HepG2 (cell line): Measurements from ENCODE around the gene NMNAT1. TPM values are rescaled to one million over a fixed set of nuclear protein-coding genes. Genes with fewer than 3 reads are reported as not detected.
A peak's percentile ranks its signal among the peaks of the same experiment; 100 is the strongest.

Source experiments
- CEBPG ChIP-seq: IDR thresholded peaks from 2 replicates; pipeline ENCODE4 v1.6.1; 2016
- HNRNPLL ChIP-seq: fragments of 200-400 bp; formaldehyde crosslinking; IDR thresholded peaks from 2 replicates; pipeline ENCODE4 v1.6.1; 2017; ENCODE audit warnings: mild to moderate bottlenecking, low read depth, low read length; ENCODE audit not compliant: poor library complexity, severe bottlenecking
- HOXA9 ChIP-seq: sonication (generic); formaldehyde crosslinking; IDR thresholded peaks from 2 replicates; pipeline ENCODE4 v1.8.1; 2022; ENCODE audit warnings: missing genetic modification reagents, mild to moderate bottlenecking, moderate library complexity, borderline replicate concordance
- IRF2 ChIP-seq: IDR thresholded peaks from 2 replicates; pipeline ENCODE4 v1.6.1; 2018; ENCODE audit warnings: missing genetic modification reagents, missing compliant biosample characterization
- MTA1 ChIP-seq: sonication (generic); formaldehyde crosslinking; IDR thresholded peaks from 2 replicates; pipeline ENCODE4 v1.4.0; 2020; ENCODE audit warnings: missing genetic modification reagents, mild to moderate bottlenecking, borderline replicate concordance
- NFE2 ChIP-seq: sonication (generic); formaldehyde crosslinking; IDR thresholded peaks from 2 replicates; pipeline ENCODE4 v1.4.0; 2020; ENCODE audit warnings: missing genetic modification reagents
- NFKB2 ChIP-seq: sonication (generic); formaldehyde crosslinking; IDR thresholded peaks from 2 replicates; pipeline ENCODE4 v1.4.0; 2020; ENCODE audit warnings: missing genetic modification reagents, borderline replicate concordance
- NFKBIZ ChIP-seq: IDR thresholded peaks from 2 replicates; pipeline ENCODE4 v1.6.1; 2018; ENCODE audit warnings: missing genetic modification reagents, missing compliant biosample characterization
- NR2F2 ChIP-seq: IDR thresholded peaks from 2 replicates; pipeline ENCODE4 v1.6.1; 2012; ENCODE audit warnings: low read depth, inconsistent platforms, borderline replicate concordance
- ONECUT2 ChIP-seq: sonication (generic); formaldehyde crosslinking; IDR thresholded peaks from 2 replicates; pipeline ENCODE4 v1.4.0; 2020; ENCODE audit warnings: missing genetic modification reagents
- STAT5B ChIP-seq: sonication (generic); formaldehyde crosslinking; IDR thresholded peaks from 2 replicates; pipeline ENCODE4 v1.4.0; 2020; ENCODE audit warnings: missing genetic modification reagents
- ZFAT ChIP-seq: sonication (generic); formaldehyde crosslinking; conservative IDR thresholded peaks from 2 replicates; pipeline ENCODE4 v1.8.1; 2023; ENCODE audit warnings: missing genetic modification reagents, inconsistent platforms
- ZFP36 ChIP-seq: fragments of 150-350 bp; IDR thresholded peaks from 2 replicates; pipeline ENCODE4 v1.6.1; 2018; ENCODE audit warnings: borderline replicate concordance, low read length, low read depth; ENCODE audit not compliant: partially characterized antibody
- ZFP36L2 ChIP-seq: sonication (generic); formaldehyde crosslinking; IDR thresholded peaks from 2 replicates; pipeline ENCODE4 v1.4.0; 2020; ENCODE audit warnings: missing genetic modification reagents
- ZFP41 ChIP-seq: sonication (generic); formaldehyde crosslinking; IDR thresholded peaks from 2 replicates; pipeline ENCODE4 v1.4.0; 2020; ENCODE audit warnings: mild to moderate bottlenecking, missing genetic modification reagents, borderline replicate concordance
- ZNF10 ChIP-seq: sonication (generic); formaldehyde crosslinking; IDR thresholded peaks from 2 replicates; pipeline ENCODE4 v1.4.0; 2020; ENCODE audit warnings: mild to moderate bottlenecking, low read depth, missing genetic modification reagents, borderline replicate concordance
- ZNF225 ChIP-seq: sonication (generic); formaldehyde crosslinking; IDR thresholded peaks from 2 replicates; pipeline ENCODE4 v1.4.0; 2020; ENCODE audit warnings: mild to moderate bottlenecking, missing genetic modification reagents
- ZNF3 ChIP-seq: IDR thresholded peaks from 2 replicates; pipeline ENCODE4 v1.7.0; 2017; ENCODE audit warnings: inconsistent platforms
- ZNF44 ChIP-seq: sonication (generic); formaldehyde crosslinking; IDR thresholded peaks from 2 replicates; pipeline ENCODE4 v1.5.1; 2020; ENCODE audit warnings: mild to moderate bottlenecking, missing genetic modification reagents
- ZNF512 ChIP-seq: sonication (generic); formaldehyde crosslinking; IDR thresholded peaks from 2 replicates; pipeline ENCODE4 v1.4.0; 2020; ENCODE audit warnings: mild to moderate bottlenecking, missing genetic modification reagents
- ZNF577 ChIP-seq: sonication (generic); formaldehyde crosslinking; IDR thresholded peaks from 2 replicates; pipeline ENCODE4 v1.4.0; 2020; ENCODE audit warnings: mild to moderate bottlenecking, low read depth, missing genetic modification reagents, borderline replicate concordance
- ZNF740 ChIP-seq: sonication (generic); formaldehyde crosslinking; IDR thresholded peaks from 2 replicates; pipeline ENCODE4 v1.4.0; 2020; ENCODE audit warnings: missing genetic modification reagents
- ZNF768 ChIP-seq: sonication (generic); formaldehyde crosslinking; IDR thresholded peaks from 2 replicates; pipeline ENCODE4 v1.4.0; 2020; ENCODE audit warnings: missing genetic modification reagents
- ZNF781 ChIP-seq: sonication (generic); formaldehyde crosslinking; IDR thresholded peaks from 2 replicates; pipeline ENCODE4 v1.5.1; 2020; ENCODE audit warnings: borderline replicate concordance, mild to moderate bottlenecking, missing genetic modification reagents; ENCODE audit errors: not compliant biosample characterization
- polyA plus RNA-seq, 8 experiments: library from polyadenylated mRNA; depleted of rRNA in 3 of 8; stranded (reverse) in 7 of 8; unstranded in 1 of 8; fragments of >200 nt; fragmentation: Illumina TruSeq in 4 of 8; extraction: Trizol in 4 of 8; gene quantifications; 2 replicates each; pipeline versions ENCODE4 v1.2.1 to v1.2.3, GENCODE V29; 2011 to 2016; ENCODE audit warnings: low read depth in 4 of 8, missing spikeins in 1 of 8, mixed read lengths in 1 of 8; ENCODE audit not compliant: insufficient read depth in 1 of 8
- total RNA-seq, 5 experiments: library from RNA; depleted of rRNA; stranded (reverse); fragments of >200 nt; fragmentation: Illumina TruSeq; extraction: Trizol; gene quantifications; 2 replicates each; pipeline ENCODE4 v1.2.3, GENCODE V29; 2016; ENCODE audit warnings: low read depth in 1 of 5
- TF ChIP-seq, protein P1 (sequence below): sonication (generic); formaldehyde crosslinking; IDR thresholded peaks from 2 replicates; pipeline ENCODE4 v1.4.0; 2020; ENCODE audit warnings: mild to moderate bottlenecking, missing genetic modification reagents, borderline replicate concordance
- TF ChIP-seq, protein P2 (sequence below): sonication (generic); formaldehyde crosslinking; IDR thresholded peaks from 2 replicates; pipeline ENCODE4 v1.4.0; 2020; ENCODE audit warnings: missing genetic modification reagents

The NMNAT1 gene
- total and polyA plus RNA-seq, 2 of the 13 experiments (the other 11 are each of a cell fraction or from before 2014, with no cell fraction given): 5.6 to 12.2 TPM

DNA sequence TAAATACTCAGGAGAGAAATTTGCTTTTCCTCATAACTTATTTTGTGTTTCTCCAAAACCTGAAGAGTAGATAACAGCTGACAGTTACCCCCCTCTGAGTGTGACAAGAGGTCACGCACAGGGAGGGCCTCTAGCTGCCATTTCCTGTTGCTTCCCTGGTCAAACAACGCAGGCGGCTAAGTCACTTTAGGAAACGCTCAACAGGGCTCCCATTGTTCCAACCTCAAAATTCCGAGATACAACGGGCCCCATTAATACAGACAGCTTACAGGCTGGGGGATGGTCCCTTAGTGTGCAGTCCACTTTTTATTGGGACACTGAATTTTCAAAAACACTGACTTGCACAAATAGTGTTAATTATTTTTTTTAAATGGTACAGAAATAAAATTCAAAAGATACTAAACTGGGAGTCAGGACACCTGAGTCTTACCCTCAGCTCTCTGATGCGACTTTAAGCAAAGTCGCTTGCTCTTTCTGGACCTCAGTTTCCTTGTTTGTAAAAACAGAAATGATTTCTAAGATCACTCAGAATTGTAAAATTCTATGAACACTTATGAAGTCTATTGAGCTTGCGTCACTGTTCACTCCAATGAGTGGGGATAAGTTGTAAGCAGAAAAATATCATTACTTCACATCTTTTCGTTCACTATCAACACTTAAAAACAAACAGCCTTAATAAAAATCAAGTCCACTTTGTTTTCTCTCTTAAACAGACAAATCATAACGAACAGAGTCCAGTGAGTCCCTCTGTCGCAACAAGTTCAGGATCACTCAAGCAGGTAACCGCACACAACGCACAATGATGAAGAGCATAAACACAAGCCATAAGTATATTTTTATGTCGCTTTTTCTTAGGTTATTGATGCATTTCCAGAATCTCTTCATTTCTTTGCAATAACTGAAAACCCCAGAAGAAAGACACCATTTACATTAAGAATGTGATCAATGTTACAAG, 13.6 kb upstream of the NMNAT1 start (continued):
- TF ChIP-seq IRF2: peak; percentile 31; the same call in 1 of the 2 replicates
- TF ChIP-seq, protein P1, sequence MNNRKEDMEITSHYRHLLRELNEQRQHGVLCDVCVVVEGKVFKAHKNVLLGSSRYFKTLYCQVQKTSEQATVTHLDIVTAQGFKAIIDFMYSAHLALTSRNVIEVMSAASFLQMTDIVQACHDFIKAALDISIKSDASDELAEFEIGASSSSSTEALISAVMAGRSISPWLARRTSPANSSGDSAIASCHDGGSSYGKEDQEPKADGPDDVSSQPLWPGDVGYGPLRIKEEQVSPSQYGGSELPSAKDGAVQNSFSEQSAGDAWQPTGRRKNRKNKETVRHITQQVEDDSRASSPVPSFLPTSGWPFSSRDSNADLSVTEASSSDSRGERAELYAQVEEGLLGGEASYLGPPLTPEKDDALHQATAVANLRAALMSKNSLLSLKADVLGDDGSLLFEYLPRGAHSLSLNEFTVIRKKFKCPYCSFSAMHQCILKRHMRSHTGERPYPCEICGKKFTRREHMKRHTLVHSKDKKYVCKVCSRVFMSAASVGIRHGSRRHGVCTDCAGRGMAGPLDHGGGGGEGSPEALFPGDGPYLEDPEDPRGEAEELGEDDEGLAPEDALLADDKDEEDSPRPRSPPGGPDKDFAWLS (CRISPR knock-in tag): no peak
- no peak for TF ChIP-seq HOXA9 (CRISPR knock-in tag)
- TF ChIP-seq NFKB2 (CRISPR knock-in tag): no peak
- no peak for TF ChIP-seq MTA1 (CRISPR knock-in tag)
- no peak for TF ChIP-seq STAT5B (CRISPR knock-in tag)
- no peak for TF ChIP-seq ZFP41
- peak; percentile 64; the same call in 1 of the 2 replicates for TF ChIP-seq ZNF740 (CRISPR knock-in tag)
- TF ChIP-seq NFKBIZ (CRISPR knock-in tag): no peak
- TF ChIP-seq ZNF781 (CRISPR knock-in tag): no peak
- TF ChIP-seq ZFAT (CRISPR knock-in tag): no peak
- TF ChIP-seq ZNF577: no peak
- peak; percentile 86 for TF ChIP-seq NR2F2
- no peak for TF ChIP-seq ZNF512 (CRISPR knock-in tag)
- no peak for TF ChIP-seq ZNF3 (CRISPR knock-in tag)
- no peak for TF ChIP-seq ZFP36L2 (CRISPR knock-in tag)
- peak; percentile 88 for TF ChIP-seq CEBPG (CRISPR knock-in tag)
- TF ChIP-seq ZNF768 (CRISPR knock-in tag): no peak
- TF ChIP-seq, protein P2, sequence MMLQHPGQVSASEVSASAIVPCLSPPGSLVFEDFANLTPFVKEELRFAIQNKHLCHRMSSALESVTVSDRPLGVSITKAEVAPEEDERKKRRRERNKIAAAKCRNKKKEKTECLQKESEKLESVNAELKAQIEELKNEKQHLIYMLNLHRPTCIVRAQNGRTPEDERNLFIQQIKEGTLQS (CRISPR knock-in tag): no peak
- TF ChIP-seq HNRNPLL: peak; percentile 56
- no peak for TF ChIP-seq NFE2 (CRISPR knock-in tag)
- no peak for TF ChIP-seq ONECUT2 (CRISPR knock-in tag)
- TF ChIP-seq ZNF10 (CRISPR knock-in tag): no peak
- TF ChIP-seq ZNF225: no peak
- TF ChIP-seq ZNF44 (CRISPR knock-in tag): no peak
- TF ChIP-seq ZFP36: no peak
